ENCODE measurements around the gene RALGAPA1.
"Not testable (repeated sequence)": the region's sequence is repeated elsewhere in the genome, so short reads cannot be mapped to it uniquely, and the experiment has no call there.

The RALGAPA1 gene

DNA sequence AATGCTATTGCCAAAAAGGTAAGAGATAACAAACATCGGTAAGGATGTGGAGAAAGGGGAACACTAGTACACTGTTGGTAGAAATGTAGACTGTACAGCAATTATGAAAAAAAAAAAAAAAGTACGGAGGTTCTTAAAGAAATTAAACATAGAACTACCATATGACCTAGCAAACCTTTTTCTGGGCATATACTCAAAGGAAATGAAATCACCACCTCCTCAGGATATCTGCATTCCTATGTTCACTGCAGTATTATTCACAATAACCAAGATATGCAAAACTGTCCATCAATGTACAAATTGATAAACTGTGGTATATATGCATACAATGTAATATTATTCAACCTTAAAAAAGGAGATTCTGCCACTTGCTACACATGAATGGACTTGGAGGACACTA lies 214.5 kb downstream of the RALGAPA1 start:
- no peak for DNase-seq
- Histone ChIP-seq H3K4me3 (ENCODE audit: low read depth in 1 of 2, low read length in 2 of 2) (no peak overlapping the region), H2AFZ (ENCODE audit: low read depth, low read length) (no peak overlapping the region), H4K20me1 (ENCODE audit: insufficient read depth, low read length) (no peaks in the 10 kb centered on the region), H3K4me2 (ENCODE audit: insufficient read depth, low read length) (no peak overlapping the region), H3K79me2 (ENCODE audit: insufficient read depth, low read length) (no peaks in the 10 kb centered on the region), H3K9ac (ENCODE audit: low read depth, low read length) (no peak overlapping the region), H3K27ac (ENCODE audit: low read length) (no peak overlapping the region), H3K36me3 (ENCODE audit: insufficient read depth, low read length) (peaks cover 15% of the 10 kb centered on the region), H3K9me3 (ENCODE audit: insufficient read depth, low read length, severe bottlenecking) (no peaks in the 10 kb centered on the region), H3K4me1 (ENCODE audit: insufficient read depth, low read length) (no peaks in the 10 kb centered on the region), H3K27me3 (ENCODE audit: insufficient read depth, low read length, poor library complexity) (no peaks in the 10 kb centered on the region)
- TF ChIP-seq, protein P1, sequence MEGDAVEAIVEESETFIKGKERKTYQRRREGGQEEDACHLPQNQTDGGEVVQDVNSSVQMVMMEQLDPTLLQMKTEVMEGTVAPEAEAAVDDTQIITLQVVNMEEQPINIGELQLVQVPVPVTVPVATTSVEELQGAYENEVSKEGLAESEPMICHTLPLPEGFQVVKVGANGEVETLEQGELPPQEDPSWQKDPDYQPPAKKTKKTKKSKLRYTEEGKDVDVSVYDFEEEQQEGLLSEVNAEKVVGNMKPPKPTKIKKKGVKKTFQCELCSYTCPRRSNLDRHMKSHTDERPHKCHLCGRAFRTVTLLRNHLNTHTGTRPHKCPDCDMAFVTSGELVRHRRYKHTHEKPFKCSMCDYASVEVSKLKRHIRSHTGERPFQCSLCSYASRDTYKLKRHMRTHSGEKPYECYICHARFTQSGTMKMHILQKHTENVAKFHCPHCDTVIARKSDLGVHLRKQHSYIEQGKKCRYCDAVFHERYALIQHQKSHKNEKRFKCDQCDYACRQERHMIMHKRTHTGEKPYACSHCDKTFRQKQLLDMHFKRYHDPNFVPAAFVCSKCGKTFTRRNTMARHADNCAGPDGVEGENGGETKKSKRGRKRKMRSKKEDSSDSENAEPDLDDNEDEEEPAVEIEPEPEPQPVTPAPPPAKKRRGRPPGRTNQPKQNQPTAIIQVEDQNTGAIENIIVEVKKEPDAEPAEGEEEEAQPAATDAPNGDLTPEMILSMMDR (IDR thresholded peaks at IDR 0.05; ENCODE audit: borderline replicate concordance, extremely low read depth, low read length, poor library complexity, severe bottlenecking), result no peak
- no peak for TF ChIP-seq EZH2 (IDR thresholded peaks at IDR 0.05; ENCODE audit: borderline replicate concordance, low read depth, low read length, severe bottlenecking)
- no peak for ATAC-seq (ENCODE audit: insufficient read depth, low read depth)

DNA sequence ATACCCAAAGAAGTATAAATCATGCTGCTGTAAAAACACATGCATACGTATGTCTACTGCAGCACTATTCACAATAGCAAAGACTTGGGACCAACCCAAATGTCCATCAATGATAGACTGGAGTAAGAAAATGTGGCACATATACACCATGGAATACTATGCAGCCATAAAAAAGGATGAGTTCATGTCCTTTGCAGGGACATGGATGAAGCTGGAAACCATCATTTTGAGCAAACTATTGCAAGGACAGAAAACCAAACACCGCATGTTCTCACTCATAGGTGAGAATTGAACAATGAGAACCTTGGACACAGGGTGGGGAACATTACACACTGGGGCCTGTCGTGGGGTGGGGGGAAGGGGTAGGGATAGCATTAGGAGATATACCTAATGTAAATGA lies 221.7 kb downstream of the RALGAPA1 start:
- not testable (repeated sequence) for H3K9ac ChIP-seq (ENCODE audit: low read depth, low read length); H2AFZ ChIP-seq (ENCODE audit: low read depth, low read length); H3K9me3 ChIP-seq (ENCODE audit: insufficient read depth, low read length, severe bottlenecking); H3K4me3 ChIP-seq (ENCODE audit: low read depth in 1 of 2, low read length in 2 of 2); H4K20me1 ChIP-seq (ENCODE audit: insufficient read depth, low read length); H3K36me3 ChIP-seq (ENCODE audit: insufficient read depth, low read length); H3K79me2 ChIP-seq (ENCODE audit: insufficient read depth, low read length); H3K27ac ChIP-seq (ENCODE audit: low read length); H3K4me1 ChIP-seq (ENCODE audit: insufficient read depth, low read length); H3K27me3 ChIP-seq (ENCODE audit: insufficient read depth, low read length, poor library complexity); DNase-seq; ATAC-seq (ENCODE audit: insufficient read depth, low read depth); H3K4me2 ChIP-seq (ENCODE audit: insufficient read depth, low read length)

DNA sequence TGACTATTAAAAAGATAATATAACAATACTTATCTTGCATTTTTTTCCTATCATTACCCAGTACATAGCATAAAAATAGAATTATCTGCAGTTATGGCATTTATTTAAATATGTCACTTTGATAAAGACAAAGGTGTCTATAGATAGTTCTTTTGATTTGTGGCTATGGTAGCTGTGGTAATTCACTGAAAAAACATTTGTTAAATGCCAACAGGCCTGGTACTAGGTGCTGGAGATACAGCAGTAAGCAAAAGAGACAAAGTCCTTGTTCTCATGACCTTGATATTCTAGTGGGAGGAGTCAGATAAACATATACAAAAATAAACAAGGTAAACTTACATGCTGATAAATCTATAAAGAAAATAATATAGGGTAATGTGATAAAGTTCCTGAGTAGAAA lies 230.5 kb downstream of the RALGAPA1 start:
- H4K20me1 ChIP-seq (ENCODE audit: insufficient read depth, low read length), result no peaks in the 10 kb centered on the region
- ATAC-seq (ENCODE audit: insufficient read depth, low read depth) (no peak), DNase-seq (no peak)
- no peak overlapping the region for H2AFZ ChIP-seq (ENCODE audit: low read depth, low read length)
- no peaks in the 10 kb centered on the region for H3K27me3 ChIP-seq (ENCODE audit: insufficient read depth, low read length, poor library complexity)
- H3K36me3 ChIP-seq (ENCODE audit: insufficient read depth, low read length), result no peaks in the 10 kb centered on the region
- H3K4me2 ChIP-seq (ENCODE audit: insufficient read depth, low read length), result no peak overlapping the region
- H3K4me1 ChIP-seq (ENCODE audit: insufficient read depth, low read length), result no peaks in the 10 kb centered on the region
- no peak overlapping the region for H3K27ac ChIP-seq (ENCODE audit: low read length)
- no peak overlapping the region for H3K9ac ChIP-seq (ENCODE audit: low read depth, low read length)
- no peaks in the 10 kb centered on the region for H3K9me3 ChIP-seq (ENCODE audit: insufficient read depth, low read length, severe bottlenecking)
- TF ChIP-seq EZH2 (IDR thresholded peaks at IDR 0.05; ENCODE audit: borderline replicate concordance, low read depth, low read length, severe bottlenecking), result no peak
- TF ChIP-seq, protein P1 (IDR thresholded peaks at IDR 0.05; ENCODE audit: borderline replicate concordance, extremely low read depth, low read length, poor library complexity, severe bottlenecking), result no peak
- H3K4me3 ChIP-seq (ENCODE audit: low read depth in 1 of 2, low read length in 2 of 2), result no peak overlapping the region
- no peaks in the 10 kb centered on the region for H3K79me2 ChIP-seq (ENCODE audit: insufficient read depth, low read length)

DNA sequence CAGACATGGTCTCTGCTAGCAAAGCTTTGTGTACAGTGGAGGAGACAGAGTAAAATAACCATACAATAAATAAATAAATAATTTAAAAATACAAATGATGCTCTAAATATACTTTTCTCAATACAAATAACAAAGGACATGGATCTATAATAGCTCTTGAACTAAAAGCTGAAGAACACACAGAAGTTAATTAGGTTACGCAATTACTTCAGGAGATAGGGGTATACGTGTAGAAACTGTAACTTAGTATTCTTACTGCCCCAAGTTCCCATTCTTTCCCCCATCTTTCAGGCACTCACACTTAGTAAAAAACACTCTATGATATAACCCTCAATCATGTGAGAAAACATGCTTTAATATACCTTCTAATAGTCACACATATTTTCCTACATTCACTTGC lies 231.0 kb downstream of the RALGAPA1 start:
- Histone ChIP-seq H3K4me3 (ENCODE audit: low read depth in 1 of 2, low read length in 2 of 2) (no peak overlapping the region), H3K36me3 (ENCODE audit: insufficient read depth, low read length) (no peaks in the 10 kb centered on the region), H2AFZ (ENCODE audit: low read depth, low read length) (no peak overlapping the region), H4K20me1 (ENCODE audit: insufficient read depth, low read length) (no peaks in the 10 kb centered on the region), H3K4me2 (ENCODE audit: insufficient read depth, low read length) (no peak overlapping the region), H3K4me1 (ENCODE audit: insufficient read depth, low read length) (no peaks in the 10 kb centered on the region), H3K27ac (ENCODE audit: low read length) (no peak overlapping the region), H3K79me2 (ENCODE audit: insufficient read depth, low read length) (no peaks in the 10 kb centered on the region), H3K27me3 (ENCODE audit: insufficient read depth, low read length, poor library complexity) (no peaks in the 10 kb centered on the region), H3K9me3 (ENCODE audit: insufficient read depth, low read length, severe bottlenecking) (no peaks in the 10 kb centered on the region), H3K9ac (ENCODE audit: low read depth, low read length) (no peak overlapping the region)
- DNase-seq (no peak), ATAC-seq (ENCODE audit: insufficient read depth, low read depth) (no peak)
- TF ChIP-seq, protein P1 (IDR thresholded peaks at IDR 0.05; ENCODE audit: borderline replicate concordance, extremely low read depth, low read length, poor library complexity, severe bottlenecking), result no peak
- TF ChIP-seq EZH2 (IDR thresholded peaks at IDR 0.05; ENCODE audit: borderline replicate concordance, low read depth, low read length, severe bottlenecking), result no peak

Data from DND-41 (cell line).